ENCODE data around the gene GCLM.

GRCh38 chr1:93846206-93846991, 62.8 kb downstream of the GCLM start:
- no peak for TF ChIP-seq CTCF (IDR thresholded peaks at IDR 0.05; ENCODE audit: low read depth, low read length)
- peak; percentile 86 for TF ChIP-seq POLR2A (IDR thresholded peaks at IDR 0.05; ENCODE audit: extremely low read depth, insufficient read length)
- TF ChIP-seq MAX (IDR thresholded peaks at IDR 0.05; ENCODE audit: low read depth, low read length): peak; percentile 78

All from NB4 (cell line).